AG04450 (cell line): ENCODE data around the gene HTR7. TPM values are rescaled to one million over a fixed set of nuclear protein-coding genes. Genes with fewer than 3 reads are reported as not detected.
A peak's percentile ranks its signal among the peaks of the same experiment; 100 is the strongest.
"Not testable (repeated sequence)": the region's sequence is repeated elsewhere in the genome, so short reads cannot be mapped to it uniquely, and the experiment has no call there.

ENCODE experiments used
- CTCF ChIA-PET: fragments of 300-600, 350-600 bp; formaldehyde crosslinking; extraction: SDS; loops from one replicate; lab custom pipeline; 2022; ENCODE audit warnings: antibody characterized with exemption, inconsistent platforms; lab: Charles Lee
- POLR2A ChIA-PET: fragments of 350-600 bp; formaldehyde crosslinking; extraction: SDS; loops from one replicate; lab custom pipeline; 2021; ENCODE audit warnings: antibody characterized with exemption, inconsistent platforms; lab: Yijun Ruan, JAX
- DNase-seq: peaks from one replicate; pipeline ENCODE4 v3.0.0-alpha.2; 2011; ENCODE audit warnings: low read depth, low spot score
- H3K27ac ChIP-seq: one replicate; pipeline ENCODE4 v1.5.1; 2012; ENCODE audit warnings: low read depth, low read length, control low read depth
- H3K27me3 ChIP-seq: one replicate; pipeline ENCODE4 v1.6.0; 2012; ENCODE audit warnings: low read length; ENCODE audit not compliant: control insufficient read depth, insufficient read depth
- H3K4me3 ChIP-seq: 2 replicates; pipeline ENCODE4 v1.5.1; 2011; ENCODE audit warnings: mild to moderate bottlenecking, low read depth, low read length, control low read depth
- H3K9me3 ChIP-seq: 2 replicates; pipeline ENCODE4 v1.5.1; 2012; ENCODE audit warnings: low read length; ENCODE audit not compliant: control insufficient read depth, insufficient read depth
- polyA plus RNA-seq: library from polyadenylated mRNA; depleted of rRNA; stranded (reverse); fragments of >200 nt; gene quantifications from 2 replicates; pipeline ENCODE4 v1.2.3, GENCODE V29; 2011
- TF ChIP-seq, protein P1 (sequence below): IDR thresholded peaks from 2 replicates; pipeline ENCODE4 v1.5.1; 2011; ENCODE audit warnings: low read depth, low read length, control low read depth, inconsistent platforms

Gene HTR7
- polyA plus RNA-seq, 1 experiment = 1.1 TPM

DNA sequence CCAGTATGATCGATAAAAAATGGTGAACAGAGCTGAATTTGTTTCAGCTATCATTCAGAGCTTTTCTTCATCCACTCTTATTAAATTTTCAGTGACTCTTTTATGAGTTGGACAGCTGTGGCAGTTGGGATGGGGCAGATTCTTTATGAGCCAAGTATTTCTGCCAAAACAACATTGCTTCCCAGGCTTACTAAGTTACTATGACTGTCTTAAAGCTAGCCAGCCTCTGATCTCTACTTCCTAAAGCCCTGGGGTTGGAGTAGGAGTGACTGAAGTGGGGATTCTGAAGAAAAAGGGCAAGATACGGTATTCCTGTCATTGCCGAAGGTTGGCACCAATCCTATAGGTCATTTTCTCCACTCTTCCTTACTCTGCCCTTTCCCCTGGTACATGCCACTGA, 26.6 kb upstream of the HTR7 start:
- no peak overlapping the region for H3K4me3 ChIP-seq
- no peaks in the 10 kb centered on the region for H3K27me3 ChIP-seq
- CTCF ChIA-PET = interaction anchor here (0.5 to 6.3 kb wide), 9 partner anchors 11 to 751 kb away, joined by 3 to 40 read pairs (median 6); partner anchors contain the start of gene RPP30
- H3K9me3 ChIP-seq = no peaks in the 10 kb centered on the region
- TF ChIP-seq, protein P1, sequence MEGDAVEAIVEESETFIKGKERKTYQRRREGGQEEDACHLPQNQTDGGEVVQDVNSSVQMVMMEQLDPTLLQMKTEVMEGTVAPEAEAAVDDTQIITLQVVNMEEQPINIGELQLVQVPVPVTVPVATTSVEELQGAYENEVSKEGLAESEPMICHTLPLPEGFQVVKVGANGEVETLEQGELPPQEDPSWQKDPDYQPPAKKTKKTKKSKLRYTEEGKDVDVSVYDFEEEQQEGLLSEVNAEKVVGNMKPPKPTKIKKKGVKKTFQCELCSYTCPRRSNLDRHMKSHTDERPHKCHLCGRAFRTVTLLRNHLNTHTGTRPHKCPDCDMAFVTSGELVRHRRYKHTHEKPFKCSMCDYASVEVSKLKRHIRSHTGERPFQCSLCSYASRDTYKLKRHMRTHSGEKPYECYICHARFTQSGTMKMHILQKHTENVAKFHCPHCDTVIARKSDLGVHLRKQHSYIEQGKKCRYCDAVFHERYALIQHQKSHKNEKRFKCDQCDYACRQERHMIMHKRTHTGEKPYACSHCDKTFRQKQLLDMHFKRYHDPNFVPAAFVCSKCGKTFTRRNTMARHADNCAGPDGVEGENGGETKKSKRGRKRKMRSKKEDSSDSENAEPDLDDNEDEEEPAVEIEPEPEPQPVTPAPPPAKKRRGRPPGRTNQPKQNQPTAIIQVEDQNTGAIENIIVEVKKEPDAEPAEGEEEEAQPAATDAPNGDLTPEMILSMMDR = no peak
- H3K27ac ChIP-seq = peak overlapping the region; percentile 49
- DNase-seq = no peak
- POLR2A ChIA-PET = no interaction called here

DNA sequence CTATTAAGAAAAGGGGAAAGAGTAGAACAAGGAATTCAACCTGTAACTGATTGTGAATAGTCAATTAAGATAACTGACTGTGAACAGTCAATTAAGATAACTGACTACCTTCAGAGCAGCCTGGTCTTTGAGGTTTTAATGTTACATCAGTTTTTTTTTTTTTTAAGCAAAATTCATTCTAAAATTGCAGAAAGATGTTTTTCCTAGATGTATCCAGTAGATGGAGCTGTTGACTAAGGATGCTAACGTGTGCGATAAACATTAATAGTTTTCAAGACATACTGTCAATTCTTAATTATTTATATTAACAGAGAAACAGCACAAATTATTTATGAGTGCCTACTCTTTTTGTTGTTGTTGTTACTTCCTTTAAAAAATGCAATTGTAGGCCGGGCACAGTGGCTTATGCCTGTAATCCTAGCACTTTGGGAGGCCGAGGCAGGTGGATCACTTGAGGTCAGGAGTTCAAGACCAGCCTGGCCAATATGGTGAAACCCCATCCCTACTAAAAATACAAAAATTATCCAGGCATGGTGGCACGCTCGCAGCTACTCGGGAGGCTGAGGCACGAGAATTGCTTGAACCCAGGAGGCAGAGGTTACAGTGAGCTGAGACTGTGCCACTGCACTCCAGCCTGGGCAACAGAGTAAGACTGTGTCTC, 22.4 kb upstream of the HTR7 start:
- H3K4me3 ChIP-seq, H3K27ac ChIP-seq, POLR2A ChIA-PET, H3K9me3 ChIP-seq, H3K27me3 ChIP-seq, DNase-seq: not testable (repeated sequence)
- CTCF ChIA-PET = interaction anchor here (0.6 to 2.5 kb wide), 31 partner anchors 9 to 1057 kb away, joined by 3 to 54 read pairs (median 4); partner anchors contain the start of gene HTR7
- TF ChIP-seq, protein P1 = peak; percentile 67

DNA sequence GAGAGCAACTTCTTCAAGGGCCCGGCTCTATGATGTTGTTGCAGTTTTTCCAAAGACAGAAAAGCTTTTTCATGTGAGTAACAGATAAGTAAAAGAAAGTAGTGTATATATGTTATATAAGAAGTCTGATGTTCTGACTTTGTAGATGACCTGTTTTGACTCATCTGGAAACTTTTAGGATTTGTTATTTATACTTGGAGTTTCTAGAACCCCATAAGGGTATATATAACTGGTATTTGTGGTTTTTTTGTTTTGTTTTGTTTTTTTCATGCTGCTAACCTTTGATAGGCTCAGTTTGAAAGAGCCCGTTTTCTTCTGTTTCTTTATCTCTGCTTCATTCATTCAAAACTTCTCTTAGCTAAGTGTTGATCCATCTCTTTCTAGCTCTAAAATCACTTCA, 21.2 kb upstream of the HTR7 start:
- no peak for DNase-seq
- ChIA-PET CTCF (interaction anchor here (0.6 to 2.5 kb wide), 25 partner anchors 7 to 1059 kb away, joined by 3 to 54 read pairs (median 4); partner anchors contain the start of gene RPP30), POLR2A (no interaction called here)
- Histone ChIP-seq H3K9me3 (no peaks in the 10 kb centered on the region), H3K27ac (no peak overlapping the region), H3K27me3 (no peaks in the 10 kb centered on the region), H3K4me3 (no peak overlapping the region)
- TF ChIP-seq, protein P1 = no peak

DNA sequence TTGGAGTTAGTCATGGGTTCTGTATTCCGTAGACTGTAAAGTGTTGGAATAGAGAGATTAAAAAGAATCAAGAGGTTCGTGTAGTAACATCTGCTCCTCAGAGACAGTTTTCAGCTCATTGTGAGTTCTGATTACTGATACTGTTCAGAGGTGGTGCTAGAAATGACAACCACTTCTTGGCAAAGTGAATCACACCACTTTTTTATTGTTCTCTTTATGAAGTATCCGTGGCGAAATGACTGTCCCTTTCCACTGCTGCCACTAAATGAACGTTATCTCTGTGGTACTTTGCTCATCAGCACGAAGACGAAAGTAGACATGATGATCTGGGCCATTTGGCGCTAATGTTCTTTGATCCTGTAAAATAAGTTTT, 14.8 kb upstream of the HTR7 start:
- no peak overlapping the region for H3K27ac ChIP-seq
- POLR2A ChIA-PET = no interaction called here
- peak overlapping the region; percentile 97 for H3K4me3 ChIP-seq
- peaks cover 3% of the 10 kb centered on the region for H3K9me3 ChIP-seq
- H3K27me3 ChIP-seq = peaks cover 2% of the 10 kb centered on the region
- TF ChIP-seq, protein P1 = no peak
- no peak for DNase-seq
- CTCF ChIA-PET = interaction anchor here (0.6 to 4.2 kb wide), 7 partner anchors 10 to 517 kb away, joined by 3 to 32 read pairs (median 7); partner anchors contain the start of gene HTR7
